ENCODE results near the gene TACC2. TPM values are rescaled to one million over a fixed set of nuclear protein-coding genes. Genes with fewer than 3 reads are reported as not detected.
"Not testable (repeated sequence)": the region's sequence is repeated elsewhere in the genome, so short reads cannot be mapped to it uniquely, and the experiment has no call there.

TACC2 gene
- total RNA-seq, 1 donor = under 0.01 TPM

GRCh38 chr10:122056431-122057094 lies 67.6 kb downstream of the TACC2 start:
- DNase-seq (ENCODE audit: low read depth in 2 of 3, low spot score in 2 of 3) = no peak

- no peak for DNase-seq (ENCODE audit: low read depth in 2 of 3, low spot score in 2 of 3)
These were observed 69.0 kb downstream of the TACC2 start for GRCh38 chr10:122057841-122058413.

GRCh38 chr10:122060250-122060649 lies 71.3 kb downstream of the TACC2 start:
- DNase-seq (ENCODE audit: low read depth in 2 of 3, low spot score in 2 of 3) = no peak

GRCh38 chr10:122062831-122063674 lies 74.1 kb downstream of the TACC2 start:
- DNase-seq (ENCODE audit: low read depth in 2 of 3, low spot score in 2 of 3) = no peak

- DNase-seq (ENCODE audit: low read depth in 2 of 3, low spot score in 2 of 3) = not testable (repeated sequence)
These were observed 77.5 kb downstream of the TACC2 start for GRCh38 chr10:122066337-122066939.

- no peak for DNase-seq (ENCODE audit: low read depth in 2 of 3, low spot score in 2 of 3)
These were observed 79.9 kb downstream of the TACC2 start for GRCh38 chr10:122068844-122069243.

- no peak for DNase-seq (ENCODE audit: low read depth in 2 of 3, low spot score in 2 of 3)
These were observed 83.5 kb downstream of the TACC2 start for GRCh38 chr10:122072491-122072890.

GRCh38 chr10:122073508-122073907 lies 84.5 kb downstream of the TACC2 start:
- DNase-seq (ENCODE audit: low read depth in 2 of 3, low spot score in 2 of 3) = no peak

- no peak for DNase-seq (ENCODE audit: low read depth in 2 of 3, low spot score in 2 of 3)
These were observed 86.2 kb downstream of the TACC2 start for GRCh38 chr10:122075171-122075570.

- not testable (repeated sequence) for DNase-seq (ENCODE audit: low read depth in 2 of 3, low spot score in 2 of 3)
These were observed 86.9 kb downstream of the TACC2 start for GRCh38 chr10:122075876-122076275.

- DNase-seq (ENCODE audit: low read depth in 2 of 3, low spot score in 2 of 3) = no peak
These were observed 88.4 kb downstream of the TACC2 start for GRCh38 chr10:122077311-122077875.

GRCh38 chr10:122078326-122078725 lies 89.4 kb downstream of the TACC2 start:
- DNase-seq (ENCODE audit: low read depth in 2 of 3, low spot score in 2 of 3) = no peak

- DNase-seq (ENCODE audit: low read depth in 2 of 3, low spot score in 2 of 3) = no peak
These were observed 90.2 kb downstream of the TACC2 start for GRCh38 chr10:122078965-122079795.

- DNase-seq (ENCODE audit: low read depth in 2 of 3, low spot score in 2 of 3) = no peak
These were observed 93.9 kb downstream of the TACC2 start for GRCh38 chr10:122082616-122083477.

- DNase-seq (ENCODE audit: low read depth in 2 of 3, low spot score in 2 of 3) = no peak
These were observed 94.6 kb downstream of the TACC2 start for GRCh38 chr10:122083478-122084025.

- no peak for DNase-seq (ENCODE audit: low read depth in 2 of 3, low spot score in 2 of 3)
These were observed 95.5 kb downstream of the TACC2 start for GRCh38 chr10:122084286-122085041.

- no peak for DNase-seq (ENCODE audit: low read depth in 2 of 3, low spot score in 2 of 3)
These were observed 96.5 kb downstream of the TACC2 start for GRCh38 chr10:122085423-122085911.
